BLaER1 treated with 17β-estradiol and CSF1 and Interleukin-3, amounts not matched to agents 10 nM and 100 nM (cell line): ENCODE results near the gene ITPRID2.

ENCODE experiments used
- H3K27ac ChIP-seq, 11 experiments: shearing (Covaris generic); formaldehyde crosslinking; 2 replicates each; pipeline ENCODE4 v1.8.1; 2022
- H3K27me3 ChIP-seq, 11 experiments: shearing (Covaris generic); formaldehyde crosslinking; 2 replicates each; pipeline ENCODE4 v1.8.1; 2022
- H3K36me3 ChIP-seq, 11 experiments: shearing (Covaris generic); formaldehyde crosslinking; 2 replicates each; pipeline ENCODE4 v1.8.1; 2022
- H3K4me1 ChIP-seq, 10 experiments: shearing (Covaris generic); formaldehyde crosslinking; 2 replicates each; pipeline ENCODE4 v1.8.1; 2022
- H3K4me2 ChIP-seq, 11 experiments: shearing (Covaris generic); formaldehyde crosslinking; 2 replicates each; pipeline ENCODE4 v1.8.1; 2022
- H3K4me3 ChIP-seq, 10 experiments: shearing (Covaris generic); formaldehyde crosslinking; 2 replicates each; pipeline ENCODE4 v1.8.1; 2022
- H3K9ac ChIP-seq, 11 experiments: shearing (Covaris generic); formaldehyde crosslinking; 2 replicates each; pipeline ENCODE4 v1.8.1; 2022
- H3K9me3 ChIP-seq, 11 experiments: shearing (Covaris generic); formaldehyde crosslinking; replicated peaks in 1 of 11; 2 replicates each; pipeline ENCODE4 v1.8.1; 2022
- H4K20me1 ChIP-seq, 11 experiments: shearing (Covaris generic); formaldehyde crosslinking; 2 replicates each; pipeline ENCODE4 v1.8.1; 2022
- Cebpa-rat ChIP-seq, 11 experiments: shearing (Covaris generic); IDR thresholded peaks; 2 replicates each; pipeline ENCODE4 v1.8.1; 2022

The ITPRID2 gene

GRCh38 chr2:181891258-181891965 lies at the start of gene ITPRID2:
Gene ITPRID2 (plus strand): TSS chr2:181891730. CDS start chr2:181892067, 337 bp downstream.
- no peak for TF ChIP-seq Cebpa-rat (IDR thresholded peaks at IDR 0.05)
- H3K27ac ChIP-seq = peak within 1 kb of the TSS; percentile 87 to 98 (median 92)

GRCh38 chr2:181844551-181845290 lies 46.8 kb upstream of the ITPRID2 start:
- H3K4me1 ChIP-seq = peaks cover 0 to 33% (median 16%) of the 10 kb centered on the region in 10 experiments; a peak in 14 of 20 replicates
- H3K9me3 ChIP-seq = no peaks in the 10 kb centered on the region
- H3K36me3 ChIP-seq = no peaks in the 10 kb centered on the region
- H3K9ac ChIP-seq = no peak overlapping the region
- no peaks in the 10 kb centered on the region for H3K27me3 ChIP-seq
- no peak for TF ChIP-seq Cebpa-rat (IDR thresholded peaks at IDR 0.05)
- H3K4me3 ChIP-seq = no peak overlapping the region
- H4K20me1 ChIP-seq = no peaks in the 10 kb centered on the region
- H3K27ac ChIP-seq = no peak overlapping the region
- H3K4me2 ChIP-seq = no peak overlapping the region

More at GRCh38 chr2:181891258-181891965, at the start of gene ITPRID2:
- Histone ChIP-seq H3K9me3 (no peaks in the 10 kb centered on the region), H3K27me3 (no peaks in the 10 kb centered on the region), H3K4me3 (peak within 1 kb of the TSS; percentile 71 to 91 (median 81)), H3K4me2 (peak within 1 kb of the TSS; percentile 77 to 95 (median 83)), H3K9ac (peak within 1 kb of the TSS; percentile 88 to 96 (median 93)), H3K36me3 (peaks cover 0 to 31% (median 13%) of the 10 kb centered on the region in 11 experiments; a peak in 16 of 22 replicates), H3K4me1 (peaks cover 17 to 40% (median 32%) of the 10 kb centered on the region in 10 experiments), H4K20me1 (peaks cover 7 to 36% (median 26%) of the 10 kb centered on the region in 11 experiments; a peak in 15 of 22 replicates)

GRCh38 chr2:181846399-181847197 lies 44.9 kb upstream of the ITPRID2 start:
- no peak overlapping the region for H3K27ac ChIP-seq
- no peak overlapping the region for H3K4me3 ChIP-seq
- H3K27me3 ChIP-seq = no peaks in the 10 kb centered on the region
- H3K36me3 ChIP-seq = no peaks in the 10 kb centered on the region
- no peak for TF ChIP-seq Cebpa-rat (IDR thresholded peaks at IDR 0.05)
- no peaks in the 10 kb centered on the region for H3K9me3 ChIP-seq
- no peak overlapping the region for H3K9ac ChIP-seq
- H3K4me1 ChIP-seq = peaks cover 5 to 51% (median 34%) of the 10 kb centered on the region in 10 experiments; a peak in 17 of 20 replicates
- no peak overlapping the region; a peak in 1 of 22 replicates for H3K4me2 ChIP-seq
- no peaks in the 10 kb centered on the region for H4K20me1 ChIP-seq

GRCh38 chr2:181847198-181847556 lies 44.4 kb upstream of the ITPRID2 start:
- no peak overlapping the region for H3K27ac ChIP-seq
- H3K27me3 ChIP-seq = no peaks in the 10 kb centered on the region
- no peak overlapping the region for H3K4me3 ChIP-seq
- peaks cover 5 to 57% (median 39%) of the 10 kb centered on the region in 10 experiments; a peak in 17 of 20 replicates for H3K4me1 ChIP-seq
- H3K4me2 ChIP-seq = no peak overlapping the region
- TF ChIP-seq Cebpa-rat (IDR thresholded peaks at IDR 0.05) = no peak
- H3K9ac ChIP-seq = no peak overlapping the region
- no peaks in the 10 kb centered on the region for H3K9me3 ChIP-seq
- no peaks in the 10 kb centered on the region for H4K20me1 ChIP-seq
- H3K36me3 ChIP-seq = no peaks in the 10 kb centered on the region

- Histone ChIP-seq H4K20me1 (no peaks in the 10 kb centered on the region), H3K9me3 (no peaks in the 10 kb centered on the region), H3K4me2 (peak overlapping the region in 3 of 11 experiments; percentile 76 to 78 (median 76); a peak in 6 of 22 replicates), H3K27me3 (no peaks in the 10 kb centered on the region), H3K36me3 (no peaks in the 10 kb centered on the region), H3K4me1 (peaks cover 5 to 62% (median 42%) of the 10 kb centered on the region in 10 experiments; a peak in 17 of 20 replicates), H3K27ac (peak overlapping the region in 1 of 11 experiments; percentile 39; a peak in 2 of 22 replicates), H3K4me3 (no peak overlapping the region), H3K9ac (no peak overlapping the region)
- no peak for TF ChIP-seq Cebpa-rat (IDR thresholded peaks at IDR 0.05)
Observed at GRCh38 chr2:181847702-181848101, 43.8 kb upstream of the ITPRID2 start.

GRCh38 chr2:181848261-181848886 lies 43.2 kb upstream of the ITPRID2 start:
- no peak overlapping the region for H3K9ac ChIP-seq
- H3K4me1 ChIP-seq = peaks cover 5 to 66% (median 42%) of the 10 kb centered on the region in 10 experiments; a peak in 17 of 20 replicates
- TF ChIP-seq Cebpa-rat (IDR thresholded peaks at IDR 0.05) = no peak
- H4K20me1 ChIP-seq = no peaks in the 10 kb centered on the region
- H3K27ac ChIP-seq = peak overlapping the region in 3 of 11 experiments; percentile 7 to 80 (median 78); a peak in 5 of 22 replicates
- H3K27me3 ChIP-seq = no peaks in the 10 kb centered on the region
- H3K36me3 ChIP-seq = no peaks in the 10 kb centered on the region
- H3K4me2 ChIP-seq = peak overlapping the region in 6 of 11 experiments; percentile 48 to 85 (median 76); a peak in 11 of 22 replicates
- H3K4me3 ChIP-seq = no peak overlapping the region
- H3K9me3 ChIP-seq = no peaks in the 10 kb centered on the region

- H3K4me2 ChIP-seq = peak overlapping the region in 7 of 11 experiments; percentile 59 to 85 (median 76); a peak in 13 of 22 replicates
Observed at GRCh38 chr2:181849601-181850000, 41.9 kb upstream of the ITPRID2 start.

More at GRCh38 chr2:181849601-181850000, 41.9 kb upstream of the ITPRID2 start:
- H3K27me3 ChIP-seq = no peaks in the 10 kb centered on the region
- H3K9me3 ChIP-seq = no peaks in the 10 kb centered on the region
- H3K27ac ChIP-seq = peak overlapping the region in 6 of 11 experiments; percentile 68 to 83 (median 77); a peak in 10 of 22 replicates
- no peaks in the 10 kb centered on the region for H4K20me1 ChIP-seq
- peaks cover 5 to 66% (median 42%) of the 10 kb centered on the region in 10 experiments; a peak in 17 of 20 replicates for H3K4me1 ChIP-seq
- TF ChIP-seq Cebpa-rat (IDR thresholded peaks at IDR 0.05) = no peak
- H3K36me3 ChIP-seq = no peaks in the 10 kb centered on the region
- H3K9ac ChIP-seq = no peak overlapping the region
- H3K4me3 ChIP-seq = no peak overlapping the region
